K562 (cell line): ENCODE data around the gene KCNA4.

Source experiments
- BRF1 ChIP-seq: IDR thresholded peaks from 3 replicates; pipeline ENCODE4 v1.6.1; 2011; ENCODE audit warnings: borderline replicate concordance, mild to moderate bottlenecking; ENCODE audit not compliant: insufficient read length; ENCODE audit errors: extremely low read depth
- HIVEP1 ChIP-seq: fragments of 250-450 bp; sonication (Bioruptor Pico); IDR thresholded peaks from 2 replicates; pipeline ENCODE4 v1.4.0; 2020; ENCODE audit warnings: mild to moderate bottlenecking
- ZNF584 ChIP-seq: fragments of 200-800 bp; sonication (Bioruptor generic); IDR thresholded peaks from 2 replicates; pipeline ENCODE4 v1.6.1; 2016; ENCODE audit warnings: low read depth, mild to moderate bottlenecking, missing genetic modification characterization, missing compliant biosample characterization
- TF ChIP-seq, protein P1 (sequence below), 2 experiments: fragments of 450-650 bp; formaldehyde crosslinking in 1 of 2; IDR thresholded peaks; 2 replicates each; pipeline versions ENCODE4 v1.4.0 to v1.6.1; 2014 to 2020; ENCODE audit warnings: mild to moderate bottlenecking in 2 of 2, borderline replicate concordance in 1 of 2, low read depth in 1 of 2
- TF ChIP-seq, protein P2 (sequence below): sonication (generic); formaldehyde crosslinking; IDR thresholded peaks from 2 replicates; pipeline ENCODE4 v1.8.0; 2022; ENCODE audit warnings: mild to moderate bottlenecking, missing genetic modification reagents

- TF ChIP-seq, protein P1, sequence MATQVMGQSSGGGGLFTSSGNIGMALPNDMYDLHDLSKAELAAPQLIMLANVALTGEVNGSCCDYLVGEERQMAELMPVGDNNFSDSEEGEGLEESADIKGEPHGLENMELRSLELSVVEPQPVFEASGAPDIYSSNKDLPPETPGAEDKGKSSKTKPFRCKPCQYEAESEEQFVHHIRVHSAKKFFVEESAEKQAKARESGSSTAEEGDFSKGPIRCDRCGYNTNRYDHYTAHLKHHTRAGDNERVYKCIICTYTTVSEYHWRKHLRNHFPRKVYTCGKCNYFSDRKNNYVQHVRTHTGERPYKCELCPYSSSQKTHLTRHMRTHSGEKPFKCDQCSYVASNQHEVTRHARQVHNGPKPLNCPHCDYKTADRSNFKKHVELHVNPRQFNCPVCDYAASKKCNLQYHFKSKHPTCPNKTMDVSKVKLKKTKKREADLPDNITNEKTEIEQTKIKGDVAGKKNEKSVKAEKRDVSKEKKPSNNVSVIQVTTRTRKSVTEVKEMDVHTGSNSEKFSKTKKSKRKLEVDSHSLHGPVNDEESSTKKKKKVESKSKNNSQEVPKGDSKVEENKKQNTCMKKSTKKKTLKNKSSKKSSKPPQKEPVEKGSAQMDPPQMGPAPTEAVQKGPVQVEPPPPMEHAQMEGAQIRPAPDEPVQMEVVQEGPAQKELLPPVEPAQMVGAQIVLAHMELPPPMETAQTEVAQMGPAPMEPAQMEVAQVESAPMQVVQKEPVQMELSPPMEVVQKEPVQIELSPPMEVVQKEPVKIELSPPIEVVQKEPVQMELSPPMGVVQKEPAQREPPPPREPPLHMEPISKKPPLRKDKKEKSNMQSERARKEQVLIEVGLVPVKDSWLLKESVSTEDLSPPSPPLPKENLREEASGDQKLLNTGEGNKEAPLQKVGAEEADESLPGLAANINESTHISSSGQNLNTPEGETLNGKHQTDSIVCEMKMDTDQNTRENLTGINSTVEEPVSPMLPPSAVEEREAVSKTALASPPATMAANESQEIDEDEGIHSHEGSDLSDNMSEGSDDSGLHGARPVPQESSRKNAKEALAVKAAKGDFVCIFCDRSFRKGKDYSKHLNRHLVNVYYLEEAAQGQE (IDR thresholded peaks at IDR 0.05; ENCODE audit: borderline replicate concordance) = no peak
- TF ChIP-seq, protein P1 (CRISPR knock-in tag; IDR thresholded peaks at IDR 0.05; ENCODE audit: low read depth) = no peak
- TF ChIP-seq BRF1 = no peak
- TF ChIP-seq, protein P2, sequence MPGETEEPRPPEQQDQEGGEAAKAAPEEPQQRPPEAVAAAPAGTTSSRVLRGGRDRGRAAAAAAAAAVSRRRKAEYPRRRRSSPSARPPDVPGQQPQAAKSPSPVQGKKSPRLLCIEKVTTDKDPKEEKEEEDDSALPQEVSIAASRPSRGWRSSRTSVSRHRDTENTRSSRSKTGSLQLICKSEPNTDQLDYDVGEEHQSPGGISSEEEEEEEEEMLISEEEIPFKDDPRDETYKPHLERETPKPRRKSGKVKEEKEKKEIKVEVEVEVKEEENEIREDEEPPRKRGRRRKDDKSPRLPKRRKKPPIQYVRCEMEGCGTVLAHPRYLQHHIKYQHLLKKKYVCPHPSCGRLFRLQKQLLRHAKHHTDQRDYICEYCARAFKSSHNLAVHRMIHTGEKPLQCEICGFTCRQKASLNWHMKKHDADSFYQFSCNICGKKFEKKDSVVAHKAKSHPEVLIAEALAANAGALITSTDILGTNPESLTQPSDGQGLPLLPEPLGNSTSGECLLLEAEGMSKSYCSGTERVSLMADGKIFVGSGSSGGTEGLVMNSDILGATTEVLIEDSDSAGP (CRISPR knock-in tag) = no peak
- no peak for TF ChIP-seq ZNF584 (CRISPR knock-in tag)
- no peak for TF ChIP-seq HIVEP1 (CRISPR knock-in tag)
Measured at GRCh38 chr11:29989174-29989970, 27.5 kb downstream of the KCNA4 start.
